ENCODE measurements around the gene SYTL3.
"Not testable (repeated sequence)": the region's sequence is repeated elsewhere in the genome, so short reads cannot be mapped to it uniquely, and the experiment has no call there.

The SYTL3 gene

DNA sequence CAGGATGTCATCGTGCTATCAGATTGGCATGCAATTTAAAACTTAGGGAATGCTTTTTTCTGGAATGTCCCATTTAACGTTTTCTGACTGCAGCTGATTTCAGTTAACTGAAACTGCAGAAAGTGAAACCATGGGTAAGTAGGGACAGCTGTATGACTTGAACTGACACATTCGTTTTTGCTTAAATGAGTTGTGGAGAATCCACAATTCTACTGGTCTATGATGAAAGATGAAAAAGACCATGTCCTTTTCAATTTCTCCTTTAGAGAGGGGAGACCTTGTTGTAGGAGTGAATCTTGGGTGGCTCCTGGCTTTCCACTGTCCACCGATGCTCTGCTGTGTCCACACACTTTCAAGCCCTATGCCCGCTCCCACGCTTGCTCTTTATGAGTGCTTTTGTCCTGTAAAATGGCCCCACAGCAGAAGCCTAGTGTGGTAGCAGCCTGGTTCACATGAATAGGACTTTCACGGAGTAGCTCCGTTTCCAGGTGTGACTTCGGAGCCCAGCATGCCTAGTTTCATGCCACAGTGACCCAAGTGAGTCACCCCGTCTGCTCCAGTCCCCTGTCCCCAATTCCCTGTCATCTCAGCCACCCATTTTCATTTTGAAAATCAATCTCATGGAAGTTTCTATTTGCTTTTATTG lies 27.2 kb upstream of the SYTL3 start:
- DNase-seq (ENCODE audit: low read depth): no peak

DNA sequence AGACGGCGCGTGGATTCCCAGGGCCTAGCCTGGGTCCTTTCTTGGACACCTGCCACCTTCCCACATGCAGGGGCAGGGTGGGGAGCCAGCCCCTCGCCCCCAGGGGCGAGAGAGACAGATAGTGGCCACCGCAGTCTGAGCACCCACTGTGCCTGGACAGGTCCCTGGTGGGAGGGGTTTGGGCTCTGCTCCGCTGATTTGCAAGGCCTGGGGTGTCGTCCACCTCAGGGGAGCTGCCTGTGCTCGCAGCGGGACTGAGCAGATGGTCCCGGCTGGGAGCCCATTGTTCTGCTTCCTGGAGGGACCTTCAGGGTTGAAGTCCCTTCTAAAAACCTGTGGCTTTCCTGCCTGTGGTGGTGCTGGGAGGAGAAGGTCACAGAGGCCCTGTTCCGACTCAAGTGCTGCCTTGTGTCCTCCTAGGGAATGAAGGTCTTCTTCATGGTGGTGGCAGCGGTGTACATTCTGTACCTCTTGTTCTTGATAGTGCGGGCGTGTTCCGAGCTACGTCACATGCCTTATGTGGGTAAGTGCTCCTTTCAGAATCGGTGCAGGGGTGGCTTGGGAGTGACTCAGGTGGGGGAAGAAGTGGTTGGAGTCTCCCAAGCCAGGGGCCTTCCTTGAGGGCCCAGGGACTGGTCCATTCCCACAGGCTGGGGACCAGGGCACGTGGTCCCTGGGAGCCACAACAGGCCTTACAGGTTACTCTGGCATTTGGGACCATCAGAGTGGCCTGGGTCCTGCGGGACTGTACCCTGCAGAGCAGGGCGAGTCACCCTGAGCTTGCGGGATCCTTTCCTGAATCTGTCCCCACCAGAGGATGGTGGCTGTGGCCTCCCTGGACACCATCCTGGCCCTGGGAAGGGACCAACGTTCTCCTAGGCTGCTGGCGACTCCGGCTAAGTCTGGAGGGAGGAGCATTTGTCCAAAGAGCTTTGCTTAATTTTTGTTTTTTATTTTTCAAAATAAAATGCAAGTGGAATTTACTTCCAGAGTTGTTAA lies 24.9 kb upstream of the SYTL3 start:
- no peak for DNase-seq (ENCODE audit: low read depth)

DNA sequence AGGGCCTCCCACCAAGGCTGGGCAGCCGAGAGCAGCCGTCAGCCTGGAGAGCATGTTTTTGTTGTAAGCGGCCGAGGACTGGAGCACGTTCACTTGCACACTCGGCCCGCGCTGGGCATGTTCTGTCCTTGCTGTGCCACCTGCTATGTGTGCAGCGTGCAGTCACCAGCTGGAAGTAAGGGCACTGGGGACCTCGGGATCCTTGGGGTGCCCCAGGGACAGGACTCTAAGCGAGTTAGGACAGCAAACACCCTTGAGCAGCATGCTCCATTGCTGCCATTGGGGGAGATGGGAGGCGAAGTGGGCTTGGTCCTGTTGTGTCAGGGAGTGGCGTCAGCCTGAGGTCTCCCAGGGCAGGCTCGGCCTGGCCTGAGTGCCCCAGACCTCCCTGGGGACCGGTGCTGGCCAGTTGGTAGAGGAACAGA lies 24.0 kb upstream of the SYTL3 start:
- no peak for DNase-seq (ENCODE audit: low read depth)

DNA sequence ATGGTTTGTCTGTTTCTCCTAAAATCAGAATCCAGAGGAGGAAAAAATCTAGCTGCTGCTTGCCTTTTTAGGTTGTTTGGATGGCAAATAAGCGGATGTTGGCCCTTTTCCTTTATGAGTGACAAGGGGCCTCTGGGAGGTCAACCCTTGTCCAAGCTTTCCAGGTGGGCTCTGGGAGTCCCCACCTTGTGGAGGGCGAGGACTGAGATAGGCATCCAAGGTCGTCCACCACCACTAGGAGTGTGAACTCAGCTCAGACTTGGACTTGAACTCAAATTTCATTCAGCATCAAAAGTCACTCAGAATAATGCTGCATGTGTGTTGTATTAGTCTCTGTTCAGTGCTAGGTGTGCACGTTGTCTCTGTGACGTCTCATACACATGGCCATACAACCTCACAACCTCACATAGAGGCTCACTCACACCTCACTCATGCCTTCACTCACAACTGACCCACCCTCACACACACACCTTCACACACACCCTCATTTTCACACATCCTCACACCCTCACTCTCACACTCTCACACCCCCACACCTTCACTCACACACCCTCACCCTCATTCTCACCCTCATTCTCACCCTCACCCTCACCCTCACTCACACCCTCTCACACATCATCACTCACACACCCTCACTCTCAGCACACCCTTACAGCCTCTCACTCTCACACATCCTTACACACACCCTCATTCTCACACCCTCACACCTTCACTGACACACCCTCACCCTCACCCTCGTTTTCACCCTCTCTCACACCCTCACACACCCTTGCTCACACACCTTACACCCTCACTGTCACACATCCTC lies 23.3 kb upstream of the SYTL3 start:
- no peak for DNase-seq (ENCODE audit: low read depth)

DNA sequence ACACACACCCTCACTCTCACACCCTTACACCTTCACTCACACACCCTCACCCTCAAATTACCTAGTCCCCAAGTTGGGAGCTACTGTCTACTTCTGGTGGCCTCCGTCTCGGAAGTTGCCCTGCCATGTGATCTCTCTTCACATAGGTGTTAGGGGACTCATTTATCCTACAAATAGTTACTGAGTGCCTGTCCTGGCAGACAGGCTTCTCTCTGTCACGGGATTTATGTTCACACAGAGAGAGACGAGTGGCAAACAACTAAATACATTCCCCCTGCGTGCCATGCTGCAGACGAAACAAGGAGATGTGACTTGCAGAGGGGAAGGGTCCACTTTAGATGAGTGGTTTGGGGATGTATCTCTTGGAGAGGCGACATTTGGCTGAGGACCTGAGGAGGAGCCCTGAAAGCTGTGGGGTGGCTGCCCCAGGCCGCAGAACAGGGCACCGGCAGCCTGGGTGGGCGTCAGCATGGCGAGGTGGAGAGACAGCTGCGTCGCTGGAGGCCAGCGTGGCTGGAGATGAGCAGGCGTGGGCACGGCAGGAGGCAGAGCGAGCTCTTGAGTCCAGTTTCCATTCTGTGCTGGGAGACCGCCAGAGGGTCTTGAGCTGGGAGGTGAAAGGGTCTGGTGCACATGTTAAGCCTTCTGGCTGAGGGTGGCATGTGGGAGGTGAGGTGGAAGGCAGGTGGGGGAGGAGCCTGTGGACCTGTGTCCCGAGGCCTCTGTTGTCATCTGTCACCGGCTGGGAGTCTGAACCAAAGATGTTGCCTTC lies 22.5 kb upstream of the SYTL3 start:
- DNase-seq (ENCODE audit: low read depth): no peak

DNA sequence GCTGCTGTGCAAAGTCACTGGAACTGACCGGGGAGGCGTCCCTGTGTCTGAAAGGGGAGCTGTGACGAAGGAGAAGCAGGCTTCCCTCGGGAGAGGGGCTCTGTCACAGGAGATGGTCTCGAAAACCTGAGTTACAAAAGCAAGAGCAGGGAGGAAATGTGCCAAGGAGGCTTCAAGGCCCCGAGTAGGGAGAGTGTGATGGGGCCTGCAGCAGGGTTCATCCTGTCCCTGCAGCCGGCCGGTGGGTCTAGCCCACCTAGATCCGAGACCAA lies 22.0 kb upstream of the SYTL3 start:
- DNase-seq (ENCODE audit: low read depth): no peak

DNA sequence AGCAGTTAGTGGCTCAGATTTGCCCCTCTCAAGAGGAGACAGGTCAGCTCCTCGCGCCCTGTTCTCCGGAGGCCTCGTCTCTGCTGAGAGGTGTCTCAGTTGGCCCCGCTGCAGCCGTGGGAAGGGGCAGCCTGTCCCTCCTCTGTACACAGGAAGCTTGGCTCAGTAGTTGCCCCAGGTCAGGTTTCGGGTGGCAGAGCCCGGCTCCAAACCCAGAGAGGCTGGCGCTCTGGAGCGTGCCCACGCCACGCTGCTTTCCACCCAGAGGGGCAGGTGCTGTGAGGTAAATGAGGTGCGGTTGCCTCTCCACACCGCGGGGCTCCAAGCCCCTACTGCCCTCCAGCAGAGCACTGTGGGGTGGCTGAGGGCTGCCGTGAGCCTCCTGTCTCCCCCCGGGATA lies 21.3 kb upstream of the SYTL3 start:
- DNase-seq (ENCODE audit: low read depth): no peak

DNA sequence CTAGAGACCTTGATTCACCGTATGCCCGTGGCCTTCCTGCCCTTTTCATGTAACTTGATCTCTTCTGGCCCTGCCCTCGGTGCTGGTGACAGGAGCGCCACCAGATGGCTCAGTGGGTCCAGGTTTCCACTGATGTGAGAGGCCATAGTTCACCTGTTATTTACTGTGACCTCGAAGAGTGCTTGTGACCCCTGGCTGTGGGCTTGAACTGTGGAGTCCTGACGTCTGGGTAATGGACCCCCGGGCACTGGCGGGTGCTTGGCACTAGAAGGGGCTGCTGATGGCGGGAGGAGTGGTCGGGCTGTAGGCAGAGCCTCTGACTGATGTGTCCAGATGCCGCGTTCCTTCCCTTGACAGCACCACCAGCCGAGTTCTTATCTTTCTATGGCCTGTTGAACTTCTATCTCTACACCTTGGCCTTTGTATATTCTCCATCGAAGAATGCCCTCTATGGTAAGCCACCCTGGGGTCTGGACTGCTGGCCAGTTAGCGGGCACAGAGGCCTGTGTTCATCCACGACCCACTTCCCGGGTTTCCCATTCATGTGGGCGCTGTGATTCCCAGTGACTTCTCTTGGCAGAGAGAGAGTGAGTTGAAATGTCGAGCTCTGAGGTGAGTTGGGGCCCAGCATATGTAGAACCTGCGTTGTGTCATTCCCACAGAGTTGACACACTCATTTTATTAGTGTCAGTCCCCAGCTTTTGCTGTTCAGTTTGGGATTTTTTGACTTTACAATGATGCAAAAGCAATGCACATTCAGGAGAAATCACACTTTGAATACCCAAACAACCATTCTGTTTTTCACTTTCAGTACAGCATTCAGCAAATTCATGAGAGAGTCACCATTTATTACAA lies 20.3 kb upstream of the SYTL3 start:
- DNase-seq (ENCODE audit: low read depth): no peak

DNA sequence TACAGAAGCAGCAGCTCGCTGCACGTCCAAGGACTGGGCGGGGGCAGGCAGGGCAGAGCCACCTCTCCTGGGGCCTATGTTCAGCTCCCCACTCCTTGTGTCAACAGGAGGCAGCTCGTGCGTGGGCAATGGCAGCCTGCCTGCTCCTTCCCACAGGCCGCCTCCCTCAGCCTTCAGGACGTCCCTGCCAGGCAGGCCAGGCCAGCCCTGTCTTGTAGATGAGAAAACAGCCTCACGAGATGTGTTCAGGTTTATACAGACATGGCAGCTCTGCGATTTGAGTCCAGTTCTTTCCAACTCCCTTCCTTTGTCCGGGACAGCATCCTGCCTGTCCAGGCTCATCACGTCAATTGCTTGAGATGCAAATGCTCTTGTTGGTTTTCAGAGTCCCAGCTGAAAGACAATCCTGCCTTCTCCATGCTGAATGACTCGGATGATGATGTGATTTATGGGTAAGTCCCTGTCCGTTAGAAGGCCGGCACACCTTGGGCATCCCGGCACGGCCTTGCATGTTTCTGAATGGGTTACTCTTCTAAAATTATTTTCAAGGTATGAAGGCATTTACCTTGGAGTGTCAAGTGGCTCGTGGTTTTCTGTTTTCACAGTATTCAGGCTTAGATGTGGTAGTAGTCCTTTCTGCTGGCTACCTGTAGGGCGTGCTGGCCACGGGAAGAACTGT lies 18.8 kb upstream of the SYTL3 start:
- no peak for DNase-seq (ENCODE audit: low read depth)

DNA sequence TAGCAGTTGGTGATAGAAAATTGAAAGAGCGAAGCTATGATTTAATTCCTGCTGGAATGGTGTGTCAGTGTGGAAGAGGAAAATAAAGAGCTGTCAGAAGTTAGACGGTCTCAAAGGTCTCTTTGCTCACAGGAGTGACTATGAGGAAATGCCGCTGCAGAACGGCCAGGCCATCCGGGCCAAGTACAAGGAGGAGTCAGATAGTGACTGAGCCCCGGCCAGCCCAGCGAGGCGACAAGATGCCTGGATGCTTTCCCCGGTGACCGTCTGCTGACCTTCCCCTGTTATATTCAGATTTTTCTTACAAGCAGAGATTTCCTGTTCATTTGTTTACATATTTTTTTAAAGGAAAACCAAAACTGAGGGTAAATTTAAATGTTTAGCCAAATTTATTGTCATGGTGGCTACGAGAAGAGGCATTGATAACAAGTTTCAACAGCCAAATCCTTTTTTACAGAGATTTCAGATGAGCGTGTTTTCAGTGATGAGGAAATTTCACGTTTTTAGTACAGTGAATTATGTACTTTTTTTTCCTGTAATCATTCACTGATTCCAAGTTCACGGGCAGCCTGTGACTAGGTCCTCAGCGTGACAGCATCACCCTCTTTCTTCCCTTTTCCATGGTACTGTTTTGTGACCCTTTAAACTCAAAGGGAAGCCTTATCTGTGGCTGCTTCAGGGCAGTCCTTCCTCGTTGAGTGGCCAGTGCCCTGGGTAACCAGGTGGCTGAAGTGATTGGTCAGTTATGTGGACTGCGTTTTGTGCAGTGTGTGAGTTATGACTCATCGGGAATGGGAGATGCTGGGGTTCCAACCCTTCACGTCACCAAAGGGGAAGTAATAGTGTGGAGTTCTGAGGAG lies 17.9 kb upstream of the SYTL3 start:
- DNase-seq (ENCODE audit: low read depth): no peak

DNA sequence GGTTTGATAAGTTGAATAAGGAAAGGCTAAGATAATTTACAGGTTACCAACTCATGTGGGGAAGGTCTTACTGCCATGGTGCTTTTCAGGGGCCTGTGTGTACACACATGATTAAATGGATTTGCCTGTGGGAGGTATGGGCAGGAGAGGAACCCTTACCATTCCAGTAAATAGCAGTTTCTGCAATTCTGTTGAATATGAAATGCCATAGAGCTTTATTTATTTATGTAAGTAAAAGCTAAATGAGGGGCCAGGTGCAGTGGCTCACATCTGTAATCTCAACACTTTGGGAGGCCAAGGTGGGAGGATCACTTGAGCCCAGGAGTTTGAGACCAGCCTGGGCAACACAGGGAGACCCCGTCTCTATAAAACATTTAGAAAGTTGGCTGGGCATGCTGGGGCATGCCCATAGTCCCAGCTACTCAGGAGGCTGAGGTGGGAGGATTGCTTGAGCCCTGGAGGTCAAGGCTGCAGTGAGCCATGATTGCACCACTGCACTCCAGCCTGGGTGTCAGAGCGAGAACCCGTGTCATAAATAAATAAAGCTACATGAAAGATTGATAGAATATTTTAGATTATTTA lies 17.2 kb upstream of the SYTL3 start:
- not testable (repeated sequence) for DNase-seq (ENCODE audit: low read depth)

DNA sequence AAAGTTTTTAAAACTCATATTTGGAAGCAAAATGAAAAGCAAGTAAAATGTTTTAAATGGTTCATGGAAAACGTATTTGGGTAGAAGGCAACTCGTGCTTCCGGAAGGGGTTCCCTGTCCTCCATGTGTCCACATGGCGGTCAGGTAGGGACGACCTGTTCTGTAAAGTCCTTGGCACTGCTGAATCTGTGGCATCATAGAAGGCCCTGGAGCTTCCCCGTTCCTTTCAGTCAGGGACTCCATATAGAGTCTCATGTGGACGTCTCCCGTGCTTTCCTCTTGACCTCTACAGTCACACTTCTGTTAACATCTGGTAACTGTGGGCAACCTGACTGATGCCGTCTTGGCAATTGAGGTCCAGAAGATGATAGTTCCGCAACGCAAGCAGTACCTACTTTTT lies 16.7 kb upstream of the SYTL3 start:
- no peak for DNase-seq (ENCODE audit: low read depth)

DNA sequence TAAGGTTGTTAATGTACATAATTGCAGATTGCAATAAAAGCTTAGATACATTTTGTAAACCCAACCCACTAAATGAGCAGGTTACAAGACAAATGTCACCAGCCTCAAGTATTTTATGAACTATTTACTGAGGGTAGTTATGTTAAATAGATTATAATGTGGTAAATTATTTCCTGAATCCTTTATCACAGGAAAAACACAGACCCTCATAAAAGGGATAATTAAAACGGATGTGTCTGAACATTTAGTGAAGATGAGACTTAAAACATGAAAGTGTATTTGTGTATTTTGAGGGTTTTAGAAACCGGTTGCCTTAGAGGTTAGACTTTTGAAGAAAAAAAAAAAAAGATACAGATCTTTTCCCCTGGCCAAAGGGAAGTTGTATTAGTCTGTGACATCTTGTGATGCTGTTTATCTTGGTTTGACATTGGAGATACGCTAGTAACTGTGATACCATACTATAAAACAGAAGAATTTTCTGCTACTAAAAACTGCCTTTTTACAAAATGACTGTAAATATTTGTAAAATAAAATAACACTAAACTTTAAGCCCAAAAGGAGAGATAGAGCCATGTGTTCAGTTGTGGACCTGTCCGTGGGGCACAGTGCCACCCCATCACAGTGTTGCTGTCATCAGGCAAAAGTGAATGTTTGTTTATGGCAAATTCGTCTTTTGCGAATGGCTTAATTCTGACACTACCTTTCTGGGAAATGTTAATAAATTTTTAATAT lies 15.0 kb upstream of the SYTL3 start:
- DNase-seq (ENCODE audit: low read depth): no peak

DNA sequence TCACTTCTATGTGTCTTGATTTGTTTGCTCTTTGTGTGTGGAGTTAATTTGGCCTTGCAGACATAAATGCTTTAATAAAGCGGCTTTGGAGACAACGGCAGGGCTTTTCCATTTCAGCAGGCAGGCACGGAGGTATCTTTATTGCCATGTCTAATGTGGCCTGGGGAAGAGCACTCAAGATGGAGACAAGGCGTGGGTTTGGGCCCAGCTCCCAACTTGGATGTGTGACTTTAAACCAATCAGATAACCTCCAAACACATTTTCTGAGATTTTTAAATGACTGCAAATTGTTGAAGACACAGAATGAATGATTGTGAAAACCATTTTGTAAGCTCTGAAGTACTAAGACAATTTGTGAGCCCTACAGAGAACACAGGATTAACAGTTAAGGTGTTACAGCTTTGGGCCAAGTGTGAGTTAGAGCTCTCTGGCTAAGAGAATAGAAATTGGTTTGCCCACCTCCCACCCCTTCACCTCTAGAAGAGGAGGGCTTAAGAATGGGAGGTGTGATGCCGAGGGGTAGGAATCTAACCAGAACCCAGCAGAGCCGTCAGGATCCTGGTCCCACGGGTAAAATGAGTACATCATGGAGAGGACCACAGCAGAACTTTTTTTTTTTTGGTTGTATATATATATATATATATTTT lies 14.3 kb upstream of the SYTL3 start:
- DNase-seq (ENCODE audit: low read depth): no peak

DNA sequence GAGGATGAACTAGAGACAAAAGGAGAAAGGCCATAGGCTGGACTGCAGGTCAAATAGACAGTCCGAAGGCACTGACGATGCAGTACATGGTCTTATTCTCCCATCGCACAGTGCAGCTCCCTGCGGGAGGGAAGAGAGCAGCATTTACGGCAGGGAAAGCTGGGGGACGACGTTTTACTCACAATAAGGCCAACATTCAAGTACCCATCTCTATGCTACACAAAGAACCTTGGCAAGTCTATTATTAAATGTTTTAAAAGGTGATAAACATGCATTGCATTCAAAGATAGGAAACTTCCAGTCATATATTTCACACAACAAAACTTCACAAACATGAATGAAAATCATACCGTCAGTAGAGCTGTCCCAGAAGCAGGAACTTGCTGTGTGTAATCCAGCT lies 13.1 kb upstream of the SYTL3 start:
- DNase-seq (ENCODE audit: low read depth): no peak

DNA sequence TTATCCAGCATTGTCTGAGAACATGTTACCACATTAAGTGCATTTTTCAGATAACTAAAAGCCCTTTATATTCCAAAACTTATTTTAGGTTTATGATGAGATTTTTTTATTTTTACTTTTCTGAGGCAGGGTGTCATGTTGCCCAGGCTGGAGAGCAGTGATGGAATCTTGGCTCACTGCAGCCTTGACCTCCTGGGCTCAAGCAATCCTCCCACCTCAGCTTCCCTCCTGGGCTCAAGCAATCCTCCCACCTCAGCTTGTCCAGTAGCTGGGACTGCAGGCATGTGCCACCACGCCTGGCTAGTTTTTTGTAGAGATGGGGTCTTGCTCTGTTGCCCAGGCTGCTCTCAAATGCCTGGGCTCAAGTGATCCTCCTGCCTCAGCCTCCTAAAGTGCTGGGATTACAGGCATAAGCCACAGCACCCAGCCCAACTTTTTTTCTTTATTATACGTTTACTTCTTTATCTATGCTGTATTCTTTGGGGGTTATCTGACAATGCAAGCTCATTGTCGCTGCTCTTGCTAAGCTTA lies 11.5 kb upstream of the SYTL3 start:
- DNase-seq (ENCODE audit: low read depth): no peak

DNA sequence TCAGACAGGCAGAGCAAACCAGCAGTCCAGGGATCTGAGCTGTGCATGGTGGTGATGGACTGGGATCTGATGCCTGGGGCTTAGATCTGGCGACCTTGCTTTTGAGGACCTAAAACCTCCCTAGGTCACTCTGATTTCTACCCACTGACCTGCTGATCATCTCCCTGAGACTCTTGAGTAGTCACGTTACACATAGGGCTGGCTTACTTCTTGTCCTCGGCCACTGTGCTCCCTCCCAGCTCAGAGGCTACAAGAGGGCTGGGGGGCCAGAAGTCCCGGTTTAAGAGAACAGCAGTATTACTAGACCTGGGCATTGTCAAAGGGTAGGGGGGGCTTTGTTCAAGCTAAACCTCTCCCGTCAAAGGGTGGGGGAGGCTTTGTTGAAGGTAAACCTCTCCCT lies 10.8 kb upstream of the SYTL3 start:
- no peak for DNase-seq (ENCODE audit: low read depth)

DNA sequence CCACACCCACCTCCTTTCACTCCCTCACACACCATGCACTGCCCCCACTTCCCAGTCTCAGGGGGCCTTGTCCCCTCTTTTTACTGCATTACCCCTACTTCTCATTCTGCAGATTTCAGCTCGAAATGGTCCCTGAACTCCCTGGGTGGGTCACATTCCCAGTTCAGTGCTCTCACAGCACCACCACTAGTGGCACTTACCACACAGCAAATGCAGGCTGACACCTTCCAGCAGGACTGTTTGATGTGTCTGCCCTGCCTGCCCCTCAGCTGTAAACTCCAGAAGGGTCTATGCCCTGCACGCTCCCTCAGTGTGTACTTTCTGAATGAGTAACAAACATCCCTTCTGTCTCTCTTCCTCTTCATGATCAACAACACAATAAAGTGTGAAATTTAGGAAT lies 9.3 kb upstream of the SYTL3 start:
- DNase-seq (ENCODE audit: low read depth): no peak

Data from stimulated activated CD8-positive, alpha-beta memory T cell treated with anti-CD3 and anti-CD28 coated beads, Interleukin-4, amount 100 ng/mL, for 24 hours (primary cell).